Skeletal muscle tissue (tissue), 4 donors: Measurements from ENCODE around the gene HASPIN. TPM values are rescaled to one million over a fixed set of nuclear protein-coding genes. Genes with fewer than 3 reads are reported as not detected.
"Not testable (repeated sequence)": the region's sequence is repeated elsewhere in the genome, so short reads cannot be mapped to it uniquely, and the experiment has no call there.

ENCODE experiments used
- H3K27ac ChIP-seq: one replicate; pipeline ENCODE4 v1.7.0; 2013; ENCODE audit warnings: mild to moderate bottlenecking, low read depth, low read length, inconsistent platforms
- H3K27me3 ChIP-seq, 3 donors: one replicate each; pipeline ENCODE4 v1.7.0; 2013; ENCODE audit warnings: low read length in 3 of 3; ENCODE audit not compliant: control insufficient read depth in 3 of 3, insufficient read depth in 3 of 3
- H3K36me3 ChIP-seq, 3 donors: one replicate each; pipeline ENCODE4 v1.7.0; 2013; ENCODE audit warnings: low read length in 3 of 3; ENCODE audit not compliant: control insufficient read depth in 3 of 3, insufficient read depth in 3 of 3
- H3K4me1 ChIP-seq, 3 donors: one replicate each; pipeline ENCODE4 v1.7.0; 2013; ENCODE audit warnings: low read length in 3 of 3, mild to moderate bottlenecking in 3 of 3; ENCODE audit not compliant: control insufficient read depth in 3 of 3, insufficient read depth in 3 of 3
- H3K4me3 ChIP-seq, 3 donors: one replicate each; pipeline ENCODE4 v1.7.0; 2013; ENCODE audit warnings: low read length in 3 of 3
- H3K9ac ChIP-seq, 3 donors: one replicate each; pipeline ENCODE4 v1.7.0; 2013; ENCODE audit warnings: low read length in 3 of 3, mild to moderate bottlenecking in 3 of 3, moderate library complexity in 2 of 3, low read depth in 1 of 3
- H3K9me3 ChIP-seq, 3 donors: one replicate each; pipeline ENCODE4 v1.7.0; 2013; ENCODE audit warnings: low read length in 3 of 3; ENCODE audit not compliant: control insufficient read depth in 3 of 3
- total RNA-seq: library from RNA; depleted of rRNA; stranded (reverse); fragments of >200 nt; gene quantifications from one replicate; pipeline ENCODE4 v1.2.3, GENCODE V29; 2014
- donor health status: Osteomylitis.

Gene HASPIN
- total RNA-seq, 1 donor from 2014 or later, result 2.6 TPM

DNA sequence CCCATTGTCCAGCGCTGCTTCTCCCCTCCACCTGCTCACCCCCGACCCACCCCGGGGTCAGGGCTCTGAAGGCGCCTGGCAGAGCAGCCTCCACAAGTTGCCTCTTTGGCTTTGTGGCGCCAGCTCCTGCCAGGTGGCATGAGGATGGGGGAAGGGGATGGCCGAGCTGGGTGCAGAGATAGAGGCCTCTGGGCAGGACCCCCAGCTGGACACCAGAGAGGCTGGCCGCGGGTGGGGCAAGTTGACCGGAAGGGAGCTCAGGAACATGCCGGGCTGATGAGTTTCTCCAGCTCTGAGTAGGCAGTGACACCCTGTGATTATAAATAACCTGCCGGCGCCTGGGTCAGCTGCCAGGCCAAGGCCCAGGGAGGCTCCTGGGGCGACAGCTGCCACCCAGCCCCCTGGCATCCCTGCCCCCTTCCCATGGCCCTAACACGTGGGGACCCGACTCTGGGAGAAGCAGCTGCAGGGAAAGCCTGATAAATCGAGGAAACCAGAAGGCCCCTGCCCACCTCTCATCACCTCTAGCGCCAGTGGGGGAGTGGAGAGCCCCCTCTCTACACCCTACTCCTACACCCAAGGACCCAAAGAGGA is 28.5 kb upstream of the HASPIN start:
- H3K36me3 ChIP-seq, result peaks cover 3 to 7% (median 6%) of the 10 kb centered on the region in 3 donors
- peak overlapping the region; percentile 99 for H3K27ac ChIP-seq
- H3K9me3 ChIP-seq, result no peaks in the 10 kb centered on the region
- peaks cover 5 to 40% (median 19%) of the 10 kb centered on the region in 3 donors for H3K4me1 ChIP-seq
- H3K9ac ChIP-seq, result peak overlapping the region; percentile 87 to 92 (median 91)
- peaks cover 0 to 15% (median 5%) of the 10 kb centered on the region in 3 donors for H3K27me3 ChIP-seq
- peak overlapping the region; percentile 74 to 84 (median 75) for H3K4me3 ChIP-seq

DNA sequence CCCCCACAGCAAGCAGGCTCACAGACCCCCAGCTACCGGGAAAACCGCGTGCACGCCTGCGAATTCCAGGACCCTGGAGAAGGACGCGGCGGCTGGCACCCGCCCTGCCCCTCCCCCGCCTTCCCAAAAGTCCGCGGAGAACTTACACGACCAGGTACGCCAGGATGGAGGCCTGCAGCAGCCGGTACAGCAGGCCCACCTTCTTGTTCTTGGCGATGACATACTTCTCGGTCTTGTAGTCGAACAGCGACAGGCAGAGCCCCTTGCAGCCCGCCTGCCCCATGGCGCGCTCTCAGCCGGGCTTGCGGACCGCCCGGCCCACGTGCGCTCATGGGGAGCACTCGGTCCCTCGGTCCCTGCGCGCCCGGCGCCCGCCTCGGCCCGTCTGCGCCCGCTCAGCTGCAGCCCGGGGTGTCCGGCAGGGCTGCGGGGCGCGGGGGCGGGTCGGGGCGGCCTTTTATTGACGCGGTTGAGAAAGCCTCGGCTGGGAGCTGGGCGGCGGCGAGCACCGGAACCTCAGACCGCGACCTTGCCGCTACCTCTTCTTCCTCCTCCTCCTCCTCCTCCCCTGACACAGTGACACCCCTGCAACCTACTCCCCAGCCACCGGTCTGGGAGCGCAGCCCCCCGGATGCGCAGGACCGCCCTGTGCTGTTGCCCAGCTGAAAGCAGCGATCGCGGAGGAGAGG is 27.8 kb upstream of the HASPIN start, which contains the start of gene P2RX5:
Gene P2RX5 (minus strand): TSS at position 433 of the 689 bp plus-strand sequence. CDS start 150 bp downstream, at position 283.
- H3K9ac ChIP-seq, result peak within 1 kb of the TSS; percentile 87 to 92 (median 91)

DNA sequence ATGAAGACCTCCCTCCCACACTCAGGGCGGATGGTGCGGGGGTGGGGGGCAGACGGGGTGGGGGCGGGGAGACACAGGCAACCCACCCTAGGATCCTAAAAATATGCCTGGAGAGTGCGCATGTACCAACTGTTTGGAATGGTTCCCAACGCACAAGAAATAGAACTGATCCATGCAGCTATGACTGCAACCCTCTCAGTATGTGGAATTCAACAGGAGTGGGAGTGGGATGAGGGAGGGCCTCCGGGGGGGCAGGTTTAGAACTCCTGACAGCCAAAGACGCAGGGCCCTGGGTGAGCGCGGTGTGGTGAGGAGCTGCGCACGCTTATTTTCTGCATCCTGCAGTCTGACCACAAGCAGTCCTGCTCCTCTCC is 26.6 kb upstream of the HASPIN start:
- peaks cover 0 to 9% (median 5%) of the 10 kb centered on the region in 3 donors for H3K27me3 ChIP-seq
- peak overlapping the region; percentile 99 for H3K27ac ChIP-seq
- peak overlapping the region in 2 of 3 donors; percentile 74 to 84 for H3K4me3 ChIP-seq
- peak overlapping the region in 2 of 3 donors; percentile 91 to 92 for H3K9ac ChIP-seq
- peaks cover 5 to 26% (median 14%) of the 10 kb centered on the region in 3 donors for H3K4me1 ChIP-seq
- no peaks in the 10 kb centered on the region for H3K9me3 ChIP-seq
- H3K36me3 ChIP-seq, result peaks cover 0 to 4% (median 3%) of the 10 kb centered on the region in 3 donors

More for the DNA sequence above, 27.8 kb upstream of the HASPIN start, which contains the start of gene P2RX5:
- Histone ChIP-seq H3K27me3 (peaks cover 0 to 15% (median 5%) of the 10 kb centered on the region in 3 donors), H3K4me1 (peaks cover 5 to 35% (median 16%) of the 10 kb centered on the region in 3 donors), H3K36me3 (peaks cover 0 to 6% (median 6%) of the 10 kb centered on the region in 3 donors), H3K27ac (peak within 1 kb of the TSS; percentile 99), H3K9me3 (no peaks in the 10 kb centered on the region), H3K4me3 (peak within 1 kb of the TSS; percentile 74 to 84 (median 75))

DNA sequence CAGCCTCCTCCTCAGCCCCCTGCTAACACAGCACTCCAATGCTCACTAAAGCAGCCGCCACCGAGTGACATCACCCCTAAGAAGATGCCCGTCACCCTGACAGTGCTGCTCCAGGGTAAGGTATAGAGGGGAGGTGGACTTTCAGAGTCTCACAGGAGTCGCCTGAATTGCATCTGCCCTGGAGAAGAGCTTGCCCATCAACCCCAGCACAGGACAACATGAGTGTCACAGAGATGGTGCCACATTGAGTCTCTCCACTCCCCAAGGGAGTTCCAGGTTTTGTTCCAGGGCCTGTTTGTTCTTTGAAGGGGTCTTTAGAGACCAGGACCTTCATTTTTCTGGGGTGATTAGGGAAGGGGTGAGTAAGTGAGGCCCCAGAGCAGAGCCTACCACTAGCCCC is 25.6 kb upstream of the HASPIN start:
- Histone ChIP-seq H3K4me1 (peaks cover 5 to 24% (median 14%) of the 10 kb centered on the region in 3 donors), H3K36me3 (peaks cover 0 to 4% (median 3%) of the 10 kb centered on the region in 3 donors), H3K27me3 (peaks cover 0 to 9% (median 5%) of the 10 kb centered on the region in 3 donors), H3K4me3 (no peak overlapping the region), H3K9ac (no peak overlapping the region), H3K9me3 (no peaks in the 10 kb centered on the region), H3K27ac (no peak overlapping the region)

DNA sequence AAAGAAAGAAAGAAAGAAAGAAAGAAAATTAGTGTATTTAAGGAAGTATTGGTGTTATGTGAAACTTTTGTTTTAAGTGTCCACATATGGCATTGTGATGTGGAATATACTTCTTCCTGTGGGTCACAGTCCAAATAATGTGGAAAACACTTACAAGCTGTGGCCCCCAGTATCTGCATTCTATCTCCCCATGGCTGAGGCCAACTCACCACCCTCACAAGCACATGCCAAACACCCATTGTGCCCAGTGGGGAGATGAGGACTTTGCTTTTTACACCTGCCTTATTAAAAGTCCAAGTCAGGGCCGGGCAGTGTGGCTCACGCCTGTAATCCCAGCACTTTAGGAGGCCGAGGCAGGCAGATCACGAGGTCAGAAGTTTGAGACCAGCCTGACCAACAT is 23.8 kb upstream of the HASPIN start:
- peaks cover 3 to 9% (median 4%) of the 10 kb centered on the region in 3 donors for H3K4me1 ChIP-seq
- H3K27me3 ChIP-seq, result peaks cover 0 to 5% (median under 1%) of the 10 kb centered on the region in 3 donors
- H3K4me3 ChIP-seq, result no peak overlapping the region
- H3K9me3 ChIP-seq, result no peaks in the 10 kb centered on the region
- peaks cover 0 to 4% (median 3%) of the 10 kb centered on the region in 3 donors for H3K36me3 ChIP-seq
- no peak overlapping the region for H3K9ac ChIP-seq
- no peak overlapping the region for H3K27ac ChIP-seq

DNA sequence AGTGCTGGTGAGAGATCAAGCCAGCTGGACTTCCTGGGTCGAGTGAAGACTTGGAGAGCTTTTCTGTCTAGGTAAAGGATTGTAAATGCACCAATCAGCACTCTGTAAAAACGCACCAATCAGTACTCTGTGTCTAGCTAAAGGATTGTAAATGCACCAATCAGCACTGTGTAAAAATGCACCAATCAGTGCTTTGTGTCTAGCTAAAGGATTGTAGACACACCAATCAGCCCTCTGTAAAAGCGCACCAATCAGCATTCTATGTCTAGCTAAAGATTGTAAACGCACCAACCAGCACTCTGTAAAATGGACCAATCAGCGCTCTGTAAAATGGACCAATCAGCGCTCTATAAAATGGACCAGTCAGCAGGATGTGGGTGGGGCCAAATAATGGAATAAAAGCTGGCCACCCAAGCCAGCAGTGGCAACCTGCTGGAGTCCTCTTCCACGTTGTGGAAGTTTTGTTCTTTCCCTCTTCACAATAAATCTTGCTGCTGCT is 21.6 kb upstream of the HASPIN start:
- H3K4me1 ChIP-seq, H3K27me3 ChIP-seq, H3K4me3 ChIP-seq, H3K36me3 ChIP-seq, H3K9ac ChIP-seq, H3K27ac ChIP-seq, H3K9me3 ChIP-seq: not testable (repeated sequence)

DNA sequence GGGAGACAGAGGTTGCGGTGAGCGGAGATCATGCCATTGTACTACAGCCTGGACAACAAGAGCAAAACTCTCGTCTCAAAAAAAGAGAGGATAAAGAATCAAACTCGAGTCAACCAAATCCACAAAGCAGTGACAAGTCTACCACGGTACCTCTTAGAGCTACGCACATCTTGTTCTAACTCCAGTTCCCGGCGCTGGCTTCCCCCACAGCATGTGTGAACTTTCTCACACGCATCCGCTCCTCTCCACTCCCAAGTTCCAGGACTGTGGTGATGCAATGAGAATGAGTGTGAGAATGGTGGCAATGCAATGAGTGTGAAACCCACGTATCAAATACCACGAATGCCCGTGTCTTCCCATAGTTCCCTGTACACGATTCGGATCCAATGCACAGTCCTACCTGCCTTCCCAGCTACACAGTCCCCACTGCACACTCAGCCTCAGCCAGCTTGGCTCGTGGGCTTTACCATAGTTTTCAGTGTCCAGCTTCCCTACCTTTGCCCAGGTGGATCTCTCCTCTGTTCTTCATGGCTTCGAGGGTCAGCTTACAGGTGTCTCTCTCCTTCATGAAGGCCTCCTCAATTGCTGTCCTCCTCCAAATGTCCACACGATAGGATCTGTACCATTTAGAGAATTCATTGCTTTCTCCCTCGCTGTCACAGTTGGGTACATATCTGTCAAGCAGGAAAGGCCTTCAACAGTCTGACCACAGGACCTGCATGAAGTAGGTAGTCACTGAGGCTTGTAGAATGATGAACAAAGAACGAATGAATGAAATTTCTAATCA is 18.6 kb upstream of the HASPIN start:
- peak overlapping the region in 1 of 3 donors; percentile 13 for H3K4me3 ChIP-seq
- no peaks in the 10 kb centered on the region for H3K27me3 ChIP-seq
- H3K36me3 ChIP-seq, result peaks cover 0 to 2% (median 0%) of the 10 kb centered on the region in 3 donors
- peak overlapping the region in 2 of 3 donors; percentile 33 to 52 for H3K9ac ChIP-seq
- no peaks in the 10 kb centered on the region for H3K9me3 ChIP-seq
- no peak overlapping the region for H3K27ac ChIP-seq
- no peaks in the 10 kb centered on the region for H3K4me1 ChIP-seq

DNA sequence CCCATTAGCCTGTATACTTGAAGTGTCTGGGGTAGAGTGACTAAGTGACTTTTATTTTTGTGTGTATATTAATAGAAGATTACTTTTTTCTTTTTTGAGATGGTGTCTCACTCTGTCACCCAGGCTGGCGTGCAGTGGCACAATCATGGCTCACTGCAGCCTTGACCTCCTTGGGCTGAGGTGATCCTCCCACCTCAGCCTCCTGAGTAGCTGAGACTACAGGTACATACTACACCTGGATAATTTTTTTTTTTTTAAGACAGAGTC is 18.1 kb upstream of the HASPIN start:
- not testable (repeated sequence) for H3K27me3 ChIP-seq, H3K4me3 ChIP-seq, H3K36me3 ChIP-seq, H3K4me1 ChIP-seq, H3K9me3 ChIP-seq, H3K27ac ChIP-seq, H3K9ac ChIP-seq

DNA sequence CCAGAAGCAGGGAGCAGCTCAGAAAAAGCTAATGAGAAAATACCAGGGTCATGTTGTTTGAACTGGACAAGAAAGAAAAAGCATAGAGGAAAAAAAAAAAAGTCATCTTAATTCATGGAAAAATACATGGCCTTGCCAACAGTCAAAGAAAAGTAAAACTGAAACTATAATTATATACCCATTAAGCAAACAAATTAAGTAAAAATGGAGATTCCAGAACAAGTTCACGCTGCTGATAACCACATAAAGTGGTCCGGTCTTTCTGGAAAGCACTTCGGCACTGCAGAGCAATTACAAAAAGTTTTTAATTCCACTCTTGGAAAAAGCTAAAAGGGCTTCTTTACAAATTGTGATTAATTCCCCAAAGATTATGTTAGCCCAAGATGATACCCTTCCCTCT is 15.3 kb upstream of the HASPIN start:
- Histone ChIP-seq H3K36me3 (peaks cover 4 to 9% (median 6%) of the 10 kb centered on the region in 3 donors), H3K27me3 (no peaks in the 10 kb centered on the region), H3K27ac (no peak overlapping the region), H3K9ac (no peak overlapping the region), H3K4me3 (no peak overlapping the region), H3K4me1 (no peaks in the 10 kb centered on the region), H3K9me3 (no peaks in the 10 kb centered on the region)
